Measurements from ENCODE around the gene GLI3.

GRCh38 chr7:42197451-42197850 lies 39.6 kb downstream of the GLI3 start:
- TF ChIP-seq, protein P1, sequence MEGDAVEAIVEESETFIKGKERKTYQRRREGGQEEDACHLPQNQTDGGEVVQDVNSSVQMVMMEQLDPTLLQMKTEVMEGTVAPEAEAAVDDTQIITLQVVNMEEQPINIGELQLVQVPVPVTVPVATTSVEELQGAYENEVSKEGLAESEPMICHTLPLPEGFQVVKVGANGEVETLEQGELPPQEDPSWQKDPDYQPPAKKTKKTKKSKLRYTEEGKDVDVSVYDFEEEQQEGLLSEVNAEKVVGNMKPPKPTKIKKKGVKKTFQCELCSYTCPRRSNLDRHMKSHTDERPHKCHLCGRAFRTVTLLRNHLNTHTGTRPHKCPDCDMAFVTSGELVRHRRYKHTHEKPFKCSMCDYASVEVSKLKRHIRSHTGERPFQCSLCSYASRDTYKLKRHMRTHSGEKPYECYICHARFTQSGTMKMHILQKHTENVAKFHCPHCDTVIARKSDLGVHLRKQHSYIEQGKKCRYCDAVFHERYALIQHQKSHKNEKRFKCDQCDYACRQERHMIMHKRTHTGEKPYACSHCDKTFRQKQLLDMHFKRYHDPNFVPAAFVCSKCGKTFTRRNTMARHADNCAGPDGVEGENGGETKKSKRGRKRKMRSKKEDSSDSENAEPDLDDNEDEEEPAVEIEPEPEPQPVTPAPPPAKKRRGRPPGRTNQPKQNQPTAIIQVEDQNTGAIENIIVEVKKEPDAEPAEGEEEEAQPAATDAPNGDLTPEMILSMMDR (IDR thresholded peaks at IDR 0.05) = no peak
- no peak for TF ChIP-seq POLR2A (IDR thresholded peaks at IDR 0.05)

Data from heart left ventricle (tissue), 13 donors.